Activated CD4-positive, CD25-positive, alpha-beta regulatory T cell treated with anti-CD3 and anti-CD28 coated beads, Interleukin-2, amount 50 U/mL, for 72 hours (primary cell): ENCODE data around the gene PCNT.
"Not testable (repeated sequence)": the region's sequence is repeated elsewhere in the genome, so short reads cannot be mapped to it uniquely, and the experiment has no call there.

Experiments
- DNase-seq: peaks from one replicate; pipeline ENCODE4 v3.0.0; 2021

The PCNT gene

GRCh38 chr21:46433116-46433515 lies 109.2 kb downstream of the PCNT start:
- DNase-seq = not testable (repeated sequence)

GRCh38 chr21:46434322-46434958 lies 110.5 kb downstream of the PCNT start:
- no peak for DNase-seq

GRCh38 chr21:46435786-46436227 lies 111.9 kb downstream of the PCNT start:
- DNase-seq = no peak

GRCh38 chr21:46436621-46437020 lies 112.7 kb downstream of the PCNT start:
- DNase-seq = no peak

- no peak for DNase-seq
These were observed 113.1 kb downstream of the PCNT start for GRCh38 chr21:46437096-46437498.

GRCh38 chr21:46437511-46437910 lies 113.6 kb downstream of the PCNT start:
- DNase-seq = no peak

- DNase-seq = no peak
These were observed 114.3 kb downstream of the PCNT start for GRCh38 chr21:46438241-46438640.

GRCh38 chr21:46439906-46440305 lies 116.0 kb downstream of the PCNT start:
- DNase-seq = no peak

- DNase-seq = no peak
These were observed 117.4 kb downstream of the PCNT start for GRCh38 chr21:46441331-46441730.

GRCh38 chr21:46441961-46442498 lies 118.1 kb downstream of the PCNT start:
- no peak for DNase-seq

GRCh38 chr21:46442938-46443337 lies 119.0 kb downstream of the PCNT start:
- no peak for DNase-seq

GRCh38 chr21:46443910-46444309 lies 120.0 kb downstream of the PCNT start:
- DNase-seq = no peak

- DNase-seq = no peak
These were observed 124.2 kb downstream of the PCNT start for GRCh38 chr21:46448108-46448507.

- not testable (repeated sequence) for DNase-seq
These were observed 124.9 kb downstream of the PCNT start for GRCh38 chr21:46448855-46449254.

GRCh38 chr21:46452710-46453109 lies 128.8 kb downstream of the PCNT start:
- no peak for DNase-seq

- no peak for DNase-seq
These were observed 130.2 kb downstream of the PCNT start for GRCh38 chr21:46454142-46454541.

GRCh38 chr21:46454634-46455390 lies 130.9 kb downstream of the PCNT start:
- no peak for DNase-seq

- DNase-seq = no peak
These were observed 131.8 kb downstream of the PCNT start for GRCh38 chr21:46455575-46456385.

GRCh38 chr21:46456750-46457149 lies 132.8 kb downstream of the PCNT start:
- DNase-seq = no peak

- peak; percentile 61 for DNase-seq
These were observed 133.9 kb downstream of the PCNT start for GRCh38 chr21:46457801-46458314.

- DNase-seq = peak; percentile 94
These were observed 134.5 kb downstream of the PCNT start, which contains the start of gene DIP2A for GRCh38 chr21:46458315-46459023. Gene DIP2A (plus strand): TSS chr21:46458891. CDS start chr21:46459132, 241 bp downstream.

- DNase-seq = no peak
These were observed 135.0 kb downstream of the PCNT start for GRCh38 chr21:46459024-46459355.
